Choroid plexus epithelial cell (primary cell): Measurements from ENCODE around the gene PRIMA1.

Source experiments
- DNase-seq: peaks from one replicate; pipeline ENCODE4 v3.0.0-alpha.2; 2010; ENCODE audit warnings: low read depth
- H3K4me3 ChIP-seq: 2 replicates; pipeline ENCODE4 v1.5.1; 2011; ENCODE audit warnings: low read depth, mild to moderate bottlenecking, control low read depth, low read length, moderate library complexity
- CTCF ChIP-seq: conservative IDR thresholded peaks from 2 replicates; pipeline ENCODE4 v1.5.1; 2011; ENCODE audit warnings: low read depth, mild to moderate bottlenecking, control low read depth, inconsistent platforms, low read length, moderate library complexity

PRIMA1 gene

GRCh38 chr14:93742761-93743160 is 45.5 kb downstream of the PRIMA1 start:
- H3K4me3 ChIP-seq = no peak overlapping the region
- no peak for DNase-seq
- TF ChIP-seq CTCF = no peak

GRCh38 chr14:93741556-93742230 is 46.6 kb downstream of the PRIMA1 start:
- H3K4me3 ChIP-seq = no peak overlapping the region
- TF ChIP-seq CTCF = no peak
- DNase-seq = no peak

GRCh38 chr14:93737634-93738033 is 50.7 kb downstream of the PRIMA1 start:
- no peak overlapping the region for H3K4me3 ChIP-seq
- no peak for TF ChIP-seq CTCF
- no peak for DNase-seq

GRCh38 chr14:93736378-93737014 is 51.8 kb downstream of the PRIMA1 start:
- TF ChIP-seq CTCF = no peak
- DNase-seq = no peak
- no peak overlapping the region for H3K4me3 ChIP-seq

GRCh38 chr14:93735206-93735605 is 53.1 kb downstream of the PRIMA1 start:
- no peak for DNase-seq
- H3K4me3 ChIP-seq = no peak overlapping the region
- no peak for TF ChIP-seq CTCF

- TF ChIP-seq CTCF = no peak
Observed at GRCh38 chr14:93734086-93734822, 54.0 kb downstream of the PRIMA1 start.

More at GRCh38 chr14:93734086-93734822, 54.0 kb downstream of the PRIMA1 start:
- DNase-seq = no peak
- no peak overlapping the region for H3K4me3 ChIP-seq
